ENCODE results near the gene FANCI. TPM values are rescaled to one million over a fixed set of nuclear protein-coding genes. Genes with fewer than 3 reads are reported as not detected.

FANCI gene
- total and polyA plus RNA-seq, 8 donors = 5.7 to 43.8 (median 9.1) TPM

DNA sequence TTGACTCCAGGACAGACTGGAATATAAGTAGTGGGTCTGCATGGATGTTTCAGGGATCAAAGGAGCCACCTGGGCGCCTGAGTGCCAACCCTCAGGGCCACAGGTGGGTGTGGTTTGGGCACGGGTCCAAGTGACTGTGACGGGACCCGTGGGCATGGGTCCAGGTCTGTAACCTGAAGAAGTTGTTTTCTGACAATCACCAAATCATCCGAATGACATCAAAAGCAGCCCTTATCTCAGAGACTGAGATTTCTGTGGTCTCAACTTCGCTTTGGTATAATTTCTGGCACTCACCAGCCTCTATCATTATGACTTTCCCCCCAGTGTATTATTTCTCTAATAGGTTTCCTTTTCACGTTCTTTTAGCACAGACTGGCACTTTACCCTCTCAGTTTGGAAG is 46.8 kb upstream of the FANCI start:
- Histone ChIP-seq H3K4me1 (peaks cover 0 to 13% (median 0%) of the 10 kb centered on the region in 4 donors), H3K27ac (peak overlapping the region in 2 of 5 donors; percentile 22 to 39), H3K27me3 (no peaks in the 10 kb centered on the region), H3K36me3 (peaks cover 40 to 100% (median 97%) of the 10 kb centered on the region in 4 donors), H3K4me3 (no peak overlapping the region), H3K9me3 (no peaks in the 10 kb centered on the region)
- intact Hi-C loops (cut with DNase I; ENCODE audit: low total_unique reads) = no loop called here
- no peak for TF ChIP-seq POLR2AphosphoS5 (IDR thresholded peaks at IDR 0.05)
- 36 to 50% (median 44%) methylated on average over 7 of the region's 7 CpGs for WGBS, 5 donors
- DNase-seq = peak; percentile 37 to 50

DNA sequence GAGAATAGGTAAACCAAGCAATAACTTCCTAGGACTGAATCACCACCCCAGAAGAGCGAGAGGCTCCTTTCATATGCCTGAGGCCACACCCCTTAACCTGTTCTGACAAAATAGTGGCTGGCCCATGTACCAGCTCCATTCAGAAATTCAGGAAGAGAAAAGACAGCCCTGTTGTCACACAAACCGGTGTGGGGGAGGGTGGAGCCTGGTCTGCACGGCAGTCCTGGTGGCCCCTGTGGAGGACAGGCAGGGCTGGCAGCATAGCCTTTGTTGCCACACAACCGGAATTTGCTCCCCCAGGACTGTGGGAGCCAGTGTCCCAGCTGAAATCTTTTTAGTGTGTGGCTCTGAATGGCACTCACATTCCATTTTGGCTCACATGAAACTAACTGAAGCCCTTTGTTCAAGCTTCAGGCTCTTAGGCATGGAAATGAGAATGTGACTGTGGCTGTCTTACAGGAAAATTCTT is 46.2 kb upstream of the FANCI start:
- intact Hi-C loops (cut with DNase I; ENCODE audit: low total_unique reads) = no loop called here
- Histone ChIP-seq H3K4me3 (no peak overlapping the region), H3K36me3 (peaks cover 35 to 99% (median 96%) of the 10 kb centered on the region in 4 donors), H3K27ac (peak overlapping the region in 2 of 5 donors; percentile 22 to 39), H3K4me1 (peaks cover 0 to 13% (median 0%) of the 10 kb centered on the region in 4 donors), H3K27me3 (no peaks in the 10 kb centered on the region), H3K9me3 (no peaks in the 10 kb centered on the region)
- 30 to 54% (median 36%) methylated on average over 4 of the region's 4 CpGs for WGBS, 5 donors
- TF ChIP-seq POLR2A (IDR thresholded peaks at IDR 0.05) (no peak), EP300 (IDR thresholded peaks at IDR 0.05) (no peak), POLR2AphosphoS5 (IDR thresholded peaks at IDR 0.05) (no peak)
- TF ChIP-seq, protein P1, sequence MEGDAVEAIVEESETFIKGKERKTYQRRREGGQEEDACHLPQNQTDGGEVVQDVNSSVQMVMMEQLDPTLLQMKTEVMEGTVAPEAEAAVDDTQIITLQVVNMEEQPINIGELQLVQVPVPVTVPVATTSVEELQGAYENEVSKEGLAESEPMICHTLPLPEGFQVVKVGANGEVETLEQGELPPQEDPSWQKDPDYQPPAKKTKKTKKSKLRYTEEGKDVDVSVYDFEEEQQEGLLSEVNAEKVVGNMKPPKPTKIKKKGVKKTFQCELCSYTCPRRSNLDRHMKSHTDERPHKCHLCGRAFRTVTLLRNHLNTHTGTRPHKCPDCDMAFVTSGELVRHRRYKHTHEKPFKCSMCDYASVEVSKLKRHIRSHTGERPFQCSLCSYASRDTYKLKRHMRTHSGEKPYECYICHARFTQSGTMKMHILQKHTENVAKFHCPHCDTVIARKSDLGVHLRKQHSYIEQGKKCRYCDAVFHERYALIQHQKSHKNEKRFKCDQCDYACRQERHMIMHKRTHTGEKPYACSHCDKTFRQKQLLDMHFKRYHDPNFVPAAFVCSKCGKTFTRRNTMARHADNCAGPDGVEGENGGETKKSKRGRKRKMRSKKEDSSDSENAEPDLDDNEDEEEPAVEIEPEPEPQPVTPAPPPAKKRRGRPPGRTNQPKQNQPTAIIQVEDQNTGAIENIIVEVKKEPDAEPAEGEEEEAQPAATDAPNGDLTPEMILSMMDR (IDR thresholded peaks at IDR 0.05) = no peak
- DNase-seq = peak in 1 of 2 donors; percentile 81

DNA sequence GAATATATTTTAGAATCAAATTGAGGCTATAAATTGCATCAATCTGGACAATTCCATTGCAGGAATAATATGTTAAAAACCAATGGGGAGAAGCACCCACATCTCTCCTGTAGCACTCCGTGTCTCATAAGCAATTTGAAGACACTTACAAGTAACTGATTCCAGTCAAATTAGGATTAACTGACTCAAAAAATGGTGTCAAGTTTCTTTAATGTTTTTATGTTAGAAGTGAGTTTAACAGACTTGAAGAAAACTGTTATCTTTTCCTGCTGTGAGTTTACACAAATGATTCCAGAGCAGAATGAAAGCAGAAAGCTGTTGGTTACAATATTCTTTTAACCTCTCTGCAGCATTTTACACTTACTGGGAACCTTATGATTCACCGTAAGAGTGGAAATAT is 45.6 kb upstream of the FANCI start:
- intact Hi-C loops (cut with DNase I; ENCODE audit: low total_unique reads) = no loop called here
- TF ChIP-seq EP300 (IDR thresholded peaks at IDR 0.05) (no peak), POLR2AphosphoS5 (IDR thresholded peaks at IDR 0.05) (no peak), POLR2A (IDR thresholded peaks at IDR 0.05) (no peak)
- TF ChIP-seq, protein P1 (IDR thresholded peaks at IDR 0.05) = no peak
- no peak for DNase-seq
- Histone ChIP-seq H3K4me1 (peaks cover 0 to 13% (median 0%) of the 10 kb centered on the region in 4 donors), H3K36me3 (peaks cover 28 to 93% (median 91%) of the 10 kb centered on the region in 4 donors), H3K27ac (peak overlapping the region in 1 of 5 donors; percentile 55), H3K4me3 (no peak overlapping the region), H3K27me3 (no peaks in the 10 kb centered on the region), H3K9me3 (no peaks in the 10 kb centered on the region)
- 79 to 88% (median 83%) methylated on average over 2 of the region's 2 CpGs for WGBS, 5 donors

DNA sequence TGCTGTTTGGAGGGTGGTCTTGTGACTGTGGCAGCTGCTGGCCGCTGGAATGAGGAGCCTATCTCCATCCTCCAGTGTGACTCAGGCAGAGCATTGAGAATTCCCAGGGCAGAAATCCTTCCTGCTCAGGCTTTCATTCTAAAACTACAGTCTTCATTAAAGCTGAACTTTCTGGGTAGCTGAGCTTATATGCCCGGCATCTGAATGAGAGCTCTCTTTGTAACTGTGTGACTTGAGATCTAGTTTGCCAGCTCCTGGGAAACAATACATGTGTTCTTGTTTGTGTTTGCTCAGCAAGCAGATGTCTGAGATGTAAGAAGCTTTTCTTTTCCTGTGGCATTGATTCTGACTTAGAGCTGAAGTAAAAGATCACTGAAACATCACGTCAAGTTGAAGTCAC is 44.8 kb upstream of the FANCI start:
- peaks cover 22 to 85% (median 84%) of the 10 kb centered on the region in 4 donors for H3K36me3 ChIP-seq
- H3K27ac ChIP-seq = peak overlapping the region in 1 of 5 donors; percentile 55
- 78 to 85% (median 82%) methylated on average over 3 of the region's 3 CpGs for WGBS, 5 donors
- H3K9me3 ChIP-seq = no peaks in the 10 kb centered on the region
- no peaks in the 10 kb centered on the region for H3K27me3 ChIP-seq
- no peak for TF ChIP-seq EP300 (IDR thresholded peaks at IDR 0.05)
- no peak for TF ChIP-seq POLR2A (IDR thresholded peaks at IDR 0.05)
- TF ChIP-seq POLR2AphosphoS5 (IDR thresholded peaks at IDR 0.05) = no peak
- TF ChIP-seq, protein P1 (IDR thresholded peaks at IDR 0.05) = no peak
- DNase-seq = peak in 1 of 2 donors; percentile 50
- peaks cover 0 to 13% (median 0%) of the 10 kb centered on the region in 4 donors for H3K4me1 ChIP-seq
- no peak overlapping the region for H3K4me3 ChIP-seq
- intact Hi-C loops (cut with DNase I; ENCODE audit: low total_unique reads) = no loop called here

DNA sequence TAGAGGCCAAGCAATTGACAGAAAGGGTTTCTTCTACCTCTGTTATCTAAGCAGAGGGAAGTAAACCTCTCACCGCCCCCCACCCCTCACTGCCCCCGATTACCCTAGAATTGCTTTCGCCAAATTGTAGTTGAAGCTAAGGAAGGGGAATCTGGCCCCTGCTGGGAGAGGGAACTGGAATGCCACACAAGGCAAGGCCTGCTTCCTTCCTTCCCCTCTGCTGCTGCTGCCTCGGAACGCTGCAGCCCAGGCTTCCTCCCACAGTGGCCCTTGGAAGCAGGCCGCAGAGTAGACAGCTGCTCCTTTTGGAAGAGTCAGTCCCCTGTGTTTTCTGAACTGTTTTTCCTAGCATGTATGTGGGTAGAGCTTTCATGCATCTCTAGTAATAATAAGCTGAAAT is 44.0 kb upstream of the FANCI start:
- WGBS, 5 donors = 62 to 81% (median 75%) methylated on average over 6 of the region's 6 CpGs
- Histone ChIP-seq H3K36me3 (peaks cover 14 to 77% (median 76%) of the 10 kb centered on the region in 4 donors), H3K27ac (no peak overlapping the region), H3K4me1 (peaks cover 0 to 13% (median 2%) of the 10 kb centered on the region in 4 donors), H3K27me3 (no peaks in the 10 kb centered on the region), H3K9me3 (no peaks in the 10 kb centered on the region), H3K4me3 (no peak overlapping the region)
- intact Hi-C loops (cut with DNase I; ENCODE audit: low total_unique reads) = no loop called here
- peak in 1 of 2 donors; percentile 45 for DNase-seq
- TF ChIP-seq POLR2A (IDR thresholded peaks at IDR 0.05) = no peak
